ENCODE results near the gene PLCB2. TPM values are rescaled to one million over a fixed set of nuclear protein-coding genes. Genes with fewer than 3 reads are reported as not detected.

PLCB2 gene
- polyA plus RNA-seq, 1 donor from 2014 or later = 20.8 TPM

GRCh38 chr15:40309344-40309862 is 1.7 kb upstream of the PLCB2 start:
- H3K4me1 Mint-ChIP-seq = peaks cover 24 to 31% (median 25%) of the 10 kb centered on the region in 3 donors
- no peaks in the 10 kb centered on the region for H3K36me3 Mint-ChIP-seq
- H3K27me3 Mint-ChIP-seq = no peaks in the 10 kb centered on the region
- H3K27ac Mint-ChIP-seq = peak overlapping the region; percentile 53 to 97 (median 93)
- H3K4me3 Mint-ChIP-seq = peak overlapping the region; percentile 93 to 98 (median 97)
- no peaks in the 10 kb centered on the region for H3K9me3 Mint-ChIP-seq

GRCh38 chr15:40306908-40307307 is 827 bp downstream of the PLCB2 start:
- no peaks in the 10 kb centered on the region for H3K9me3 Mint-ChIP-seq
- H3K36me3 Mint-ChIP-seq = peaks cover 3% of the 10 kb centered on the region
- peak overlapping the region; percentile 93 to 98 (median 97) for H3K4me3 Mint-ChIP-seq
- peak overlapping the region; percentile 34 to 93 (median 76) for H3K27ac Mint-ChIP-seq
- peaks cover 22 to 31% (median 24%) of the 10 kb centered on the region in 3 donors for H3K4me1 Mint-ChIP-seq
- no peaks in the 10 kb centered on the region for H3K27me3 Mint-ChIP-seq

- Mint-ChIP-seq H3K36me3 (peaks cover 3% of the 10 kb centered on the region), H3K27ac (peak overlapping the region; percentile 34 to 93 (median 76)), H3K9me3 (no peaks in the 10 kb centered on the region), H3K27me3 (no peaks in the 10 kb centered on the region), H3K4me3 (peak overlapping the region; percentile 93 to 98 (median 97)), H3K4me1 (peaks cover 22 to 31% (median 24%) of the 10 kb centered on the region in 3 donors)
Measured at GRCh38 chr15:40306371-40306770, 1.4 kb downstream of the PLCB2 start.

GRCh38 chr15:40305281-40305680 is 2.5 kb downstream of the PLCB2 start:
- Mint-ChIP-seq H3K4me1 (peaks cover 22 to 31% (median 24%) of the 10 kb centered on the region in 3 donors), H3K9me3 (peaks cover 0 to 7% (median 2%) of the 10 kb centered on the region in 3 donors), H3K4me3 (peak overlapping the region in 3 of 4 donors; percentile 17 to 97 (median 84)), H3K27me3 (no peaks in the 10 kb centered on the region), H3K27ac (peak overlapping the region in 1 of 3 donors; percentile 76), H3K36me3 (peaks cover 8% of the 10 kb centered on the region)

- Mint-ChIP-seq H3K27ac (no peak overlapping the region), H3K36me3 (peaks cover 14% of the 10 kb centered on the region), H3K4me3 (no peak overlapping the region), H3K9me3 (peaks cover 0 to 9% (median 2%) of the 10 kb centered on the region in 3 donors), H3K4me1 (peaks cover 11 to 23% (median 12%) of the 10 kb centered on the region in 3 donors), H3K27me3 (no peaks in the 10 kb centered on the region)
Measured at GRCh38 chr15:40303576-40303975, 4.2 kb downstream of the PLCB2 start.

GRCh38 chr15:40302981-40303380 is 4.8 kb downstream of the PLCB2 start:
- Mint-ChIP-seq H3K27ac (no peak overlapping the region), H3K9me3 (peaks cover 0 to 9% (median 2%) of the 10 kb centered on the region in 3 donors), H3K27me3 (no peaks in the 10 kb centered on the region), H3K36me3 (peaks cover 14% of the 10 kb centered on the region), H3K4me3 (no peak overlapping the region), H3K4me1 (peaks cover 10 to 20% (median 12%) of the 10 kb centered on the region in 3 donors)

GRCh38 chr15:40302288-40302886 is 5.3 kb downstream of the PLCB2 start:
- Mint-ChIP-seq H3K4me1 (peaks cover 10 to 20% (median 10%) of the 10 kb centered on the region in 3 donors), H3K4me3 (no peak overlapping the region), H3K27me3 (no peaks in the 10 kb centered on the region), H3K27ac (no peak overlapping the region), H3K9me3 (peaks cover 0 to 9% (median 2%) of the 10 kb centered on the region in 3 donors), H3K36me3 (peaks cover 14% of the 10 kb centered on the region)

GRCh38 chr15:40301467-40302179 is 6.1 kb downstream of the PLCB2 start:
- Mint-ChIP-seq H3K9me3 (peaks cover 0 to 9% (median 2%) of the 10 kb centered on the region in 3 donors), H3K27me3 (no peaks in the 10 kb centered on the region), H3K27ac (no peak overlapping the region), H3K4me3 (peak overlapping the region in 1 of 4 donors; percentile 12), H3K36me3 (peaks cover 14% of the 10 kb centered on the region), H3K4me1 (peaks cover 7 to 16% (median 9%) of the 10 kb centered on the region in 3 donors)

- H3K4me3 Mint-ChIP-seq = no peak overlapping the region
- peaks cover 14% of the 10 kb centered on the region for H3K36me3 Mint-ChIP-seq
- no peaks in the 10 kb centered on the region for H3K27me3 Mint-ChIP-seq
- no peak overlapping the region for H3K27ac Mint-ChIP-seq
- H3K4me1 Mint-ChIP-seq = peaks cover 0 to 11% (median 5%) of the 10 kb centered on the region in 3 donors
- H3K9me3 Mint-ChIP-seq = peaks cover 0 to 9% (median 2%) of the 10 kb centered on the region in 3 donors
Measured at GRCh38 chr15:40300771-40301170, 7.0 kb downstream of the PLCB2 start.

GRCh38 chr15:40300367-40300766 is 7.4 kb downstream of the PLCB2 start:
- Mint-ChIP-seq H3K4me3 (no peak overlapping the region), H3K9me3 (peaks cover 0 to 9% (median 2%) of the 10 kb centered on the region in 3 donors), H3K36me3 (peaks cover 14% of the 10 kb centered on the region), H3K4me1 (peaks cover 3 to 11% (median 5%) of the 10 kb centered on the region in 3 donors), H3K27ac (no peak overlapping the region), H3K27me3 (no peaks in the 10 kb centered on the region)

- Mint-ChIP-seq H3K4me3 (no peak overlapping the region), H3K27ac (no peak overlapping the region), H3K36me3 (peaks cover 14% of the 10 kb centered on the region), H3K27me3 (no peaks in the 10 kb centered on the region), H3K9me3 (peaks cover 0 to 9% (median 2%) of the 10 kb centered on the region in 3 donors), H3K4me1 (peaks cover 0 to 3% (median 3%) of the 10 kb centered on the region in 3 donors)
Measured at GRCh38 chr15:40298216-40298935, 9.4 kb downstream of the PLCB2 start.

- Mint-ChIP-seq H3K4me1 (peaks cover 0 to 3% (median 3%) of the 10 kb centered on the region in 3 donors), H3K27ac (no peak overlapping the region), H3K9me3 (peaks cover 0 to 9% (median 2%) of the 10 kb centered on the region in 3 donors), H3K27me3 (no peaks in the 10 kb centered on the region), H3K36me3 (peaks cover 11% of the 10 kb centered on the region), H3K4me3 (no peak overlapping the region)
Measured at GRCh38 chr15:40297356-40297755, 10.4 kb downstream of the PLCB2 start.

GRCh38 chr15:40296561-40297230 is 11.0 kb downstream of the PLCB2 start:
- H3K27ac Mint-ChIP-seq = no peak overlapping the region
- H3K36me3 Mint-ChIP-seq = peaks cover 11% of the 10 kb centered on the region
- H3K9me3 Mint-ChIP-seq = peaks cover 0 to 9% (median 2%) of the 10 kb centered on the region in 3 donors
- peak overlapping the region in 1 of 4 donors; percentile 45 for H3K4me3 Mint-ChIP-seq
- H3K27me3 Mint-ChIP-seq = no peaks in the 10 kb centered on the region
- H3K4me1 Mint-ChIP-seq = peaks cover 0 to 3% (median 3%) of the 10 kb centered on the region in 3 donors

- Mint-ChIP-seq H3K4me3 (no peak overlapping the region), H3K36me3 (peaks cover 11% of the 10 kb centered on the region), H3K9me3 (peaks cover 0 to 9% (median 2%) of the 10 kb centered on the region in 3 donors), H3K4me1 (peaks cover 0 to 3% (median 3%) of the 10 kb centered on the region in 3 donors), H3K27me3 (no peaks in the 10 kb centered on the region), H3K27ac (no peak overlapping the region)
Measured at GRCh38 chr15:40295877-40296560, 11.7 kb downstream of the PLCB2 start.
